HepG2 (cell line): Measurements from ENCODE around the gene KIAA0232. TPM values are rescaled to one million over a fixed set of nuclear protein-coding genes. Genes with fewer than 3 reads are reported as not detected.

Experiments used
- FLYWCH1 ChIP-seq: sonication (generic); formaldehyde crosslinking; IDR thresholded peaks from 2 replicates; pipeline ENCODE4 v1.8.1; 2023; ENCODE audit warnings: mild to moderate bottlenecking, missing genetic modification reagents
- HNRNPLL ChIP-seq: fragments of 200-400 bp; formaldehyde crosslinking; IDR thresholded peaks from 2 replicates; pipeline ENCODE4 v1.6.1; 2017; ENCODE audit warnings: mild to moderate bottlenecking, low read depth, low read length; ENCODE audit not compliant: poor library complexity, severe bottlenecking
- ISL2 ChIP-seq: sonication (generic); formaldehyde crosslinking; IDR thresholded peaks from 2 replicates; pipeline ENCODE4 v1.5.0; 2020; ENCODE audit warnings: missing genetic modification reagents
- PHF8 ChIP-seq: sonication (generic); formaldehyde crosslinking; IDR thresholded peaks from 2 replicates; pipeline ENCODE4 v1.5.0; 2020; ENCODE audit warnings: missing genetic modification reagents
- RFXANK ChIP-seq: IDR thresholded peaks from 2 replicates; pipeline ENCODE4 v1.6.1; 2016
- SP2 ChIP-seq: sonication (generic); formaldehyde crosslinking; IDR thresholded peaks from 2 replicates; pipeline ENCODE4 v1.5.1; 2020; ENCODE audit warnings: mild to moderate bottlenecking, missing genetic modification reagents
- SP4 ChIP-seq: sonication (generic); formaldehyde crosslinking; IDR thresholded peaks from 2 replicates; pipeline ENCODE4 v1.8.1; 2023; ENCODE audit warnings: mild to moderate bottlenecking, missing genetic modification reagents
- ZNF367 ChIP-seq: sonication (generic); formaldehyde crosslinking; IDR thresholded peaks from 2 replicates; pipeline ENCODE4 v1.4.0; 2020; ENCODE audit warnings: missing genetic modification reagents, borderline replicate concordance
- ZNF724P ChIP-seq: sonication (generic); formaldehyde crosslinking; IDR thresholded peaks from 2 replicates; pipeline ENCODE4 v1.8.0; 2022; ENCODE audit warnings: missing genetic modification reagents, borderline replicate concordance
- ZSCAN29 ChIP-seq: sonication (generic); formaldehyde crosslinking; conservative IDR thresholded peaks from 2 replicates; pipeline ENCODE4 v1.4.0; 2020; ENCODE audit warnings: mild to moderate bottlenecking, missing genetic modification reagents
- polyA plus RNA-seq, 8 experiments: library from polyadenylated mRNA; depleted of rRNA in 3 of 8; stranded (reverse) in 7 of 8; unstranded in 1 of 8; fragments of >200 nt; fragmentation: Illumina TruSeq in 4 of 8; extraction: Trizol in 4 of 8; gene quantifications; 2 replicates each; pipeline versions ENCODE4 v1.2.1 to v1.2.3, GENCODE V29; 2011 to 2016; ENCODE audit warnings: low read depth in 4 of 8, missing spikeins in 1 of 8, mixed read lengths in 1 of 8; ENCODE audit not compliant: insufficient read depth in 1 of 8
- total RNA-seq, 5 experiments: library from RNA; depleted of rRNA; stranded (reverse); fragments of >200 nt; fragmentation: Illumina TruSeq; extraction: Trizol; gene quantifications; 2 replicates each; pipeline ENCODE4 v1.2.3, GENCODE V29; 2016; ENCODE audit warnings: low read depth in 1 of 5
- TF ChIP-seq, protein P1 (sequence below): IDR thresholded peaks from 2 replicates; pipeline ENCODE4 v1.4.0; 2020; ENCODE audit warnings: mild to moderate bottlenecking, missing genetic modification reagents
- TF ChIP-seq, protein P2 (sequence below): IDR thresholded peaks from 2 replicates; pipeline ENCODE4 v1.6.1; 2016; ENCODE audit warnings: missing biosample characterization, missing genetic modification reagents, low read depth
- TF ChIP-seq, protein P3 (sequence below): sonication (generic); formaldehyde crosslinking; IDR thresholded peaks from 2 replicates; pipeline ENCODE4 v1.4.0; 2020; ENCODE audit warnings: mild to moderate bottlenecking, missing genetic modification reagents
- TF ChIP-seq, protein P4 (sequence below): sonication (generic); formaldehyde crosslinking; IDR thresholded peaks from 2 replicates; pipeline ENCODE4 v1.8.0; 2022; ENCODE audit warnings: low read depth, missing genetic modification reagents
- TF ChIP-seq, protein P5 (sequence below): sonication (generic); formaldehyde crosslinking; IDR thresholded peaks from 2 replicates; pipeline ENCODE4 v1.4.0; 2020; ENCODE audit warnings: missing genetic modification reagents, low read depth, mild to moderate bottlenecking, borderline replicate concordance

KIAA0232 gene
- total and polyA plus RNA-seq, 2 of the 13 experiments (the other 11 are each of a cell fraction or from before 2014, with no cell fraction given) = 7.8 to 17.1 TPM

DNA sequence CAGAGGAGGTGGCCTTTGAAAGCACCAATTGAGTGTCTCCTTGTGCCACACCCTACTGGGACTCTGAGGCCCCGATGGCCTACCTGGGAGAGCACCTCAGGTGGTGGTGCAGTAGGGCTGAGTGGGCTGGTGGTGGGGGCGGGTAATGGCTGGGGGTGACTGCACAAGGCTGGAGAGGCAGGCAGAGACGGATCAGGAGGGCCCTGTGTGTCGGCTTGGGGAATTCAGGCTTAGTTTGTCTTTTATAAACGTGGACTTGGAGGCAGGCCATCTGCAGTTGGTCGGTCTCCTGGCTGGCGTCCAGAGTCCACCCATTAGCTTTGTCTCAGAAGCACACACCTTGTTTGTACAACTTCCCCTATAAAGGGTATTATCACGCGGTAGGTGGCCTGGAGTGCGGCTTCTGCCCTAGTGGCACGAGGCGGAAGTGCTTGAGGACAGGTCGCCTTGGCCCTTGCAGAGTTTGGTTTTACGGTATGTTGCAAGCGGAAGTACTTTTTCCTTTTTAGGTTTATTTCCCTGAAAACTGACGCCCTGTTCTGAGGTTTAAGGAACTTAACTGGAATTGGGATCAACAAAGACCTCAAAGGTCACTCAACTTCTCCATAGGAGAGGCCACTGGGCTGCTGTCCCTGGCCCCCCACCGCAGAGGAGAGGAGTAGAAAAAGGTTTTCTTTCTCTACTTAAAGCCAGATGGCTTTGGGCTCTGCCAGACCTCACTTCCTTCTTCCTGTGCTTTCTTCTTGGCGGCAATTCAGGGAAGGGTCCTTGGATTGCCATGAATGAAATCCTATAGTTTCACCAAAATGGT, 135.1 kb downstream of the KIAA0232 start (continued):
- TF ChIP-seq, protein P1, sequence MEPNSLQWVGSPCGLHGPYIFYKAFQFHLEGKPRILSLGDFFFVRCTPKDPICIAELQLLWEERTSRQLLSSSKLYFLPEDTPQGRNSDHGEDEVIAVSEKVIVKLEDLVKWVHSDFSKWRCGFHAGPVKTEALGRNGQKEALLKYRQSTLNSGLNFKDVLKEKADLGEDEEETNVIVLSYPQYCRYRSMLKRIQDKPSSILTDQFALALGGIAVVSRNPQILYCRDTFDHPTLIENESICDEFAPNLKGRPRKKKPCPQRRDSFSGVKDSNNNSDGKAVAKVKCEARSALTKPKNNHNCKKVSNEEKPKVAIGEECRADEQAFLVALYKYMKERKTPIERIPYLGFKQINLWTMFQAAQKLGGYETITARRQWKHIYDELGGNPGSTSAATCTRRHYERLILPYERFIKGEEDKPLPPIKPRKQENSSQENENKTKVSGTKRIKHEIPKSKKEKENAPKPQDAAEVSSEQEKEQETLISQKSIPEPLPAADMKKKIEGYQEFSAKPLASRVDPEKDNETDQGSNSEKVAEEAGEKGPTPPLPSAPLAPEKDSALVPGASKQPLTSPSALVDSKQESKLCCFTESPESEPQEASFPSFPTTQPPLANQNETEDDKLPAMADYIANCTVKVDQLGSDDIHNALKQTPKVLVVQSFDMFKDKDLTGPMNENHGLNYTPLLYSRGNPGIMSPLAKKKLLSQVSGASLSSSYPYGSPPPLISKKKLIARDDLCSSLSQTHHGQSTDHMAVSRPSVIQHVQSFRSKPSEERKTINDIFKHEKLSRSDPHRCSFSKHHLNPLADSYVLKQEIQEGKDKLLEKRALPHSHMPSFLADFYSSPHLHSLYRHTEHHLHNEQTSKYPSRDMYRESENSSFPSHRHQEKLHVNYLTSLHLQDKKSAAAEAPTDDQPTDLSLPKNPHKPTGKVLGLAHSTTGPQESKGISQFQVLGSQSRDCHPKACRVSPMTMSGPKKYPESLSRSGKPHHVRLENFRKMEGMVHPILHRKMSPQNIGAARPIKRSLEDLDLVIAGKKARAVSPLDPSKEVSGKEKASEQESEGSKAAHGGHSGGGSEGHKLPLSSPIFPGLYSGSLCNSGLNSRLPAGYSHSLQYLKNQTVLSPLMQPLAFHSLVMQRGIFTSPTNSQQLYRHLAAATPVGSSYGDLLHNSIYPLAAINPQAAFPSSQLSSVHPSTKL (CRISPR knock-in tag) = peak; percentile 95
- TF ChIP-seq ISL2 (CRISPR knock-in tag) (peak; percentile 87; the same call in 1 of the 2 replicates), FLYWCH1 (no peak), SP2 (CRISPR knock-in tag) (no peak), ZNF367 (CRISPR knock-in tag) (no peak), PHF8 (CRISPR knock-in tag) (0 out of 2 replicates have a peak, but pooled peaks have one; percentile 36), HNRNPLL (no peak), RFXANK (CRISPR knock-in tag) (peak; percentile 45; the same call in 1 of the 2 replicates), SP4 (CRISPR knock-in tag) (peak; percentile 75), ZNF724P (CRISPR knock-in tag) (peak; percentile 46; the same call in 1 of the 2 replicates), ZSCAN29 (CRISPR knock-in tag) (peak; percentile 90; the same call in 1 of the 2 replicates)
- TF ChIP-seq, protein P2, sequence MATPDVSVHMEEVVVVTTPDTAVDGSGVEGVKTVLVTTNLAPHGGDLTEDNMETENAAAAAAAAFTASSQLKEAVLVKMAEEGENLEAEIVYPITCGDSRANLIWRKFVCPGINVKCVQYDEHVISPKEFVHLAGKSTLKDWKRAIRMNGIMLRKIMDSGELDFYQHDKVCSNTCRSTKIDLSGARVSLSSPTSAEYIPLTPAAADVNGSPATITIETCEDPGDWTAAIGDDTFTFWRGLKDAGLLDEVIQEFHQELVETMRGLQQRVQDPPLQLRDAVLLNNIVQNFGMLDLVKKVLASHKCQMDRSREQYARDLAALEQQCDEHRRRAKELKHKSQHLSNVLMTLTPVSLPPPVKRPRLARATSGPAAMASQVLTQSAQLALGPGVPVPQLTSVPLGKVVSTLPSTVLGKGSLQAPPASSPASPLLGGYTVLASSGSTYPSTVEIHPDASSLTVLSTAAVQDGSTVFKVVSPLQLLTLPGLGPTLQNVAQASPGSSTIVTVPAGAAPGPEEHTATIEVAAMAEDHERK (CRISPR knock-in tag) = no peak
- TF ChIP-seq, protein P3, sequence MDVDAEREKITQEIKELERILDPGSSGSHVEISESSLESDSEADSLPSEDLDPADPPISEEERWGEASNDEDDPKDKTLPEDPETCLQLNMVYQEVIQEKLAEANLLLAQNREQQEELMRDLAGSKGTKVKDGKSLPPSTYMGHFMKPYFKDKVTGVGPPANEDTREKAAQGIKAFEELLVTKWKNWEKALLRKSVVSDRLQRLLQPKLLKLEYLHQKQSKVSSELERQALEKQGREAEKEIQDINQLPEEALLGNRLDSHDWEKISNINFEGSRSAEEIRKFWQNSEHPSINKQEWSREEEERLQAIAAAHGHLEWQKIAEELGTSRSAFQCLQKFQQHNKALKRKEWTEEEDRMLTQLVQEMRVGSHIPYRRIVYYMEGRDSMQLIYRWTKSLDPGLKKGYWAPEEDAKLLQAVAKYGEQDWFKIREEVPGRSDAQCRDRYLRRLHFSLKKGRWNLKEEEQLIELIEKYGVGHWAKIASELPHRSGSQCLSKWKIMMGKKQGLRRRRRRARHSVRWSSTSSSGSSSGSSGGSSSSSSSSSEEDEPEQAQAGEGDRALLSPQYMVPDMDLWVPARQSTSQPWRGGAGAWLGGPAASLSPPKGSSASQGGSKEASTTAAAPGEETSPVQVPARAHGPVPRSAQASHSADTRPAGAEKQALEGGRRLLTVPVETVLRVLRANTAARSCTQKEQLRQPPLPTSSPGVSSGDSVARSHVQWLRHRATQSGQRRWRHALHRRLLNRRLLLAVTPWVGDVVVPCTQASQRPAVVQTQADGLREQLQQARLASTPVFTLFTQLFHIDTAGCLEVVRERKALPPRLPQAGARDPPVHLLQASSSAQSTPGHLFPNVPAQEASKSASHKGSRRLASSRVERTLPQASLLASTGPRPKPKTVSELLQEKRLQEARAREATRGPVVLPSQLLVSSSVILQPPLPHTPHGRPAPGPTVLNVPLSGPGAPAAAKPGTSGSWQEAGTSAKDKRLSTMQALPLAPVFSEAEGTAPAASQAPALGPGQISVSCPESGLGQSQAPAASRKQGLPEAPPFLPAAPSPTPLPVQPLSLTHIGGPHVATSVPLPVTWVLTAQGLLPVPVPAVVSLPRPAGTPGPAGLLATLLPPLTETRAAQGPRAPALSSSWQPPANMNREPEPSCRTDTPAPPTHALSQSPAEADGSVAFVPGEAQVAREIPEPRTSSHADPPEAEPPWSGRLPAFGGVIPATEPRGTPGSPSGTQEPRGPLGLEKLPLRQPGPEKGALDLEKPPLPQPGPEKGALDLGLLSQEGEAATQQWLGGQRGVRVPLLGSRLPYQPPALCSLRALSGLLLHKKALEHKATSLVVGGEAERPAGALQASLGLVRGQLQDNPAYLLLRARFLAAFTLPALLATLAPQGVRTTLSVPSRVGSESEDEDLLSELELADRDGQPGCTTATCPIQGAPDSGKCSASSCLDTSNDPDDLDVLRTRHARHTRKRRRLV (CRISPR knock-in tag) = no peak
- TF ChIP-seq, protein P4, sequence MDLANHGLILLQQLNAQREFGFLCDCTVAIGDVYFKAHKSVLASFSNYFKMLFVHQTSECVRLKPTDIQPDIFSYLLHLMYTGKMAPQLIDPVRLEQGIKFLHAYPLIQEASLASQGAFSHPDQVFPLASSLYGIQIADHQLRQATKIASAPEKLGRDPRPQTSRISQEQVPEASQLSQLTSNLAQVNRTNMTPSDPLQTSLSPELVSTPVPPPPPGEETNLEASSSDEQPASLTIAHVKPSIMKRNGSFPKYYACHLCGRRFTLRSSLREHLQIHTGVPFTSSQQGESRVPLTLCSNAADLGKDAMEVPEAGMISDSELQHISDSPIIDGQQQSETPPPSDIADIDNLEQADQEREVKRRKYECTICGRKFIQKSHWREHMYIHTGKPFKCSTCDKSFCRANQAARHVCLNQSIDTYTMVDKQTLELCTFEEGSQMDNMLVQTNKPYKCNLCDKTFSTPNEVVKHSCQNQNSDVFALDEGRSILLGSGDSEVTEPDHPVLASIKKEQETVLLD (CRISPR knock-in tag) = peak; percentile 18; the same call in 1 of the 2 replicates
- TF ChIP-seq, protein P5, sequence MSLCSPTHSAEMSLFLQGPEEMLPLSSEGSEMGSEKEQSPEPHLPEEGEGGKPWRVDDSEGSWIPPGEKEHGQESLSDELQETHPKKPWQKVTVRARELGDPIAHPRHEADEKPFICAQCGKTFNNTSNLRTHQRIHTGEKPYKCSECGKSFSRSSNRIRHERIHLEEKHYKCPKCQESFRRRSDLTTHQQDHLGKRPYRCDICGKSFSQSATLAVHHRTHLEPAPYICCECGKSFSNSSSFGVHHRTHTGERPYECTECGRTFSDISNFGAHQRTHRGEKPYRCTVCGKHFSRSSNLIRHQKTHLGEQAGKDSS (CRISPR knock-in tag) = peak; percentile 57; the same call in 1 of the 2 replicates
